ENCODE results near the gene GLIPR1. TPM values are rescaled to one million over a fixed set of nuclear protein-coding genes. Genes with fewer than 3 reads are reported as not detected.

Gene GLIPR1
- total RNA-seq, 2 donors from 2014 or later: 2.7 to 10.0 TPM

- Histone ChIP-seq H3K9me3 (no peaks in the 10 kb centered on the region), H3K27ac (no peak overlapping the region), H3K4me3 (no peak overlapping the region), H3K27me3 (replicated peaks; ENCODE audit: insufficient read depth) (no peaks in the 10 kb centered on the region), H3K36me3 (no peaks in the 10 kb centered on the region), H3K4me1 (replicated peaks) (no peaks in the 10 kb centered on the region)
- no peak for DNase-seq (ENCODE audit: low spot score)
- TF ChIP-seq POLR2A (IDR thresholded peaks at IDR 0.05) (no peak), POLR2AphosphoS5 (IDR thresholded peaks at IDR 0.05) (no peak)
- TF ChIP-seq, protein P1, sequence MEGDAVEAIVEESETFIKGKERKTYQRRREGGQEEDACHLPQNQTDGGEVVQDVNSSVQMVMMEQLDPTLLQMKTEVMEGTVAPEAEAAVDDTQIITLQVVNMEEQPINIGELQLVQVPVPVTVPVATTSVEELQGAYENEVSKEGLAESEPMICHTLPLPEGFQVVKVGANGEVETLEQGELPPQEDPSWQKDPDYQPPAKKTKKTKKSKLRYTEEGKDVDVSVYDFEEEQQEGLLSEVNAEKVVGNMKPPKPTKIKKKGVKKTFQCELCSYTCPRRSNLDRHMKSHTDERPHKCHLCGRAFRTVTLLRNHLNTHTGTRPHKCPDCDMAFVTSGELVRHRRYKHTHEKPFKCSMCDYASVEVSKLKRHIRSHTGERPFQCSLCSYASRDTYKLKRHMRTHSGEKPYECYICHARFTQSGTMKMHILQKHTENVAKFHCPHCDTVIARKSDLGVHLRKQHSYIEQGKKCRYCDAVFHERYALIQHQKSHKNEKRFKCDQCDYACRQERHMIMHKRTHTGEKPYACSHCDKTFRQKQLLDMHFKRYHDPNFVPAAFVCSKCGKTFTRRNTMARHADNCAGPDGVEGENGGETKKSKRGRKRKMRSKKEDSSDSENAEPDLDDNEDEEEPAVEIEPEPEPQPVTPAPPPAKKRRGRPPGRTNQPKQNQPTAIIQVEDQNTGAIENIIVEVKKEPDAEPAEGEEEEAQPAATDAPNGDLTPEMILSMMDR (IDR thresholded peaks at IDR 0.05): no peak
- intact Hi-C loops (cut with DNase I): no loop called here
- 80% methylated on average over 2 of the region's 2 CpGs for WGBS
Measured at GRCh38 chr12:75539889-75540288, 59.3 kb downstream of the GLIPR1 start.

DNA sequence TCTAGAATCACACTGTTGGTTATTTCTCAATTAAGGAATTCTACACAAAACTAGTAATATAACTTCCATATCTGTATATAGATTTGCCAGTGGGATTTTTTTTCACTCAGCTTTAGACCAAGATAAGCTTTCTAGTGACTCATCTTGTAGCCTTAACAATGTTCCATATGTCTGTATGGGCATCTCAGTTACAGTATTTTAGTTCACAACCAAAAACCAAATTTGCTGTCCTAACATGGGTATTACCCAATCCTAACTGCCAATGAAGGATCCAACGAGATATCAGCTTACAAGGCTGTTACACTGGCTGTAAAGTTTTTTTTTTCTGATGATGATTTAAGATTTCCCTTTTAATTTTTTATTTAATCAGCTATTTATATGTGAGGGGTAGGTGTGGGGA lies 62.4 kb downstream of the GLIPR1 start:
- Histone ChIP-seq H3K4me1 (replicated peaks) (no peaks in the 10 kb centered on the region), H3K27ac (no peak overlapping the region), H3K9me3 (no peaks in the 10 kb centered on the region), H3K36me3 (no peaks in the 10 kb centered on the region), H3K4me3 (no peak overlapping the region), H3K27me3 (replicated peaks; ENCODE audit: insufficient read depth) (no peaks in the 10 kb centered on the region)
- DNase-seq (ENCODE audit: low spot score): no peak
- intact Hi-C loops (cut with DNase I): no loop called here
- no peak for TF ChIP-seq POLR2AphosphoS5 (IDR thresholded peaks at IDR 0.05)
- TF ChIP-seq, protein P1 (IDR thresholded peaks at IDR 0.05): no peak
- no peak for TF ChIP-seq POLR2A (IDR thresholded peaks at IDR 0.05)
- WGBS: 71% methylated on average over 1 of the region's 1 CpG

GRCh38 chr12:75543529-75543928 lies 63.0 kb downstream of the GLIPR1 start:
- H3K27ac ChIP-seq: no peak overlapping the region
- TF ChIP-seq, protein P1 (IDR thresholded peaks at IDR 0.05): no peak
- no peak for TF ChIP-seq POLR2AphosphoS5 (IDR thresholded peaks at IDR 0.05)
- TF ChIP-seq POLR2A (IDR thresholded peaks at IDR 0.05): no peak
- WGBS: 96% methylated on average over 1 of the region's 1 CpG
- H3K4me3 ChIP-seq: no peak overlapping the region
- DNase-seq (ENCODE audit: low spot score): no peak
- no peaks in the 10 kb centered on the region for H3K27me3 ChIP-seq (replicated peaks; ENCODE audit: insufficient read depth)
- no peaks in the 10 kb centered on the region for H3K36me3 ChIP-seq
- H3K9me3 ChIP-seq: no peaks in the 10 kb centered on the region
- intact Hi-C loops (cut with DNase I): no loop called here
- H3K4me1 ChIP-seq (replicated peaks): no peaks in the 10 kb centered on the region

- Histone ChIP-seq H3K27me3 (replicated peaks; ENCODE audit: insufficient read depth) (no peaks in the 10 kb centered on the region), H3K36me3 (no peaks in the 10 kb centered on the region), H3K27ac (no peak overlapping the region), H3K4me1 (replicated peaks) (no peaks in the 10 kb centered on the region), H3K4me3 (no peak overlapping the region), H3K9me3 (no peaks in the 10 kb centered on the region)
- DNase-seq (ENCODE audit: low spot score): no peak
- TF ChIP-seq POLR2AphosphoS5 (IDR thresholded peaks at IDR 0.05): no peak
- TF ChIP-seq POLR2A (IDR thresholded peaks at IDR 0.05): no peak
- TF ChIP-seq, protein P1 (IDR thresholded peaks at IDR 0.05): no peak
- WGBS: 79% methylated on average over 1 of the region's 1 CpG
- intact Hi-C loops (cut with DNase I): no loop called here
Measured at GRCh38 chr12:75545636-75546035, 65.1 kb downstream of the GLIPR1 start.

- no peak for DNase-seq (ENCODE audit: low spot score)
- no peak overlapping the region for H3K27ac ChIP-seq
- TF ChIP-seq, protein P1 (IDR thresholded peaks at IDR 0.05): no peak
- TF ChIP-seq POLR2AphosphoS5 (IDR thresholded peaks at IDR 0.05) (no peak), POLR2A (IDR thresholded peaks at IDR 0.05) (no peak)
- H3K4me1 ChIP-seq (replicated peaks): no peaks in the 10 kb centered on the region
- no peak overlapping the region for H3K4me3 ChIP-seq
- intact Hi-C loops (cut with DNase I): no loop called here
- H3K36me3 ChIP-seq: no peaks in the 10 kb centered on the region
- H3K9me3 ChIP-seq: no peaks in the 10 kb centered on the region
- WGBS: 69% methylated on average over 1 of the region's 1 CpG
- H3K27me3 ChIP-seq (replicated peaks; ENCODE audit: insufficient read depth): no peaks in the 10 kb centered on the region
Measured at GRCh38 chr12:75548879-75549278, 68.3 kb downstream of the GLIPR1 start.

Measured in prostate gland (tissue), 2 donors.